GM10266 (cell line): ENCODE measurements around the gene ERICH6.

Experiments
- DNase-seq: peaks from one replicate; pipeline ENCODE4 v3.0.0; 2012; ENCODE audit errors: extremely low spot score
- TF ChIP-seq, protein P1 (sequence below): IDR thresholded peaks from 2 replicates; pipeline ENCODE4 v1.5.1; 2012; ENCODE audit warnings: mild to moderate bottlenecking, low read depth; ENCODE audit not compliant: control insufficient read depth, insufficient read depth; ENCODE audit errors: missing control alignments

ERICH6 gene

DNA sequence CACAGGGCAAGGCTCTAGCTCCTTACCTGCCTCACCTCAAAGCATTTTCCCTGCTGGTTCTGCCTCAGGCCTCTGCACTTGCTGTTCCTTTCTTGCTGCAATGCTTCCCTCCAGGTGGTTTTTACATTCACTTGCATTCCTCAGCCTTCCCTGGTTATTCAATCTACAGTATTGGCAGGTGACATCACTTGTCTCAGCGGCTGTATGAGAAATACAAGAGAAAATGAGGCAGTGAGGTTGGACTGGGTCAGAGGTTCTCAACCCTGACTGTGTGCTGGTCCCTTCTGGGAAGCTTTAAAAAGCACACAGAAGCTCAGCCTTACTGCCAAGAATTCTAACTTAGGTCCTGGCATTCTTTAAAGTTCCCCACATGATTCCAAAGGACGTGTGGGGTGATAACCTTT is 32.6 kb upstream of the ERICH6 start:
- DNase-seq = no peak
- TF ChIP-seq, protein P1, sequence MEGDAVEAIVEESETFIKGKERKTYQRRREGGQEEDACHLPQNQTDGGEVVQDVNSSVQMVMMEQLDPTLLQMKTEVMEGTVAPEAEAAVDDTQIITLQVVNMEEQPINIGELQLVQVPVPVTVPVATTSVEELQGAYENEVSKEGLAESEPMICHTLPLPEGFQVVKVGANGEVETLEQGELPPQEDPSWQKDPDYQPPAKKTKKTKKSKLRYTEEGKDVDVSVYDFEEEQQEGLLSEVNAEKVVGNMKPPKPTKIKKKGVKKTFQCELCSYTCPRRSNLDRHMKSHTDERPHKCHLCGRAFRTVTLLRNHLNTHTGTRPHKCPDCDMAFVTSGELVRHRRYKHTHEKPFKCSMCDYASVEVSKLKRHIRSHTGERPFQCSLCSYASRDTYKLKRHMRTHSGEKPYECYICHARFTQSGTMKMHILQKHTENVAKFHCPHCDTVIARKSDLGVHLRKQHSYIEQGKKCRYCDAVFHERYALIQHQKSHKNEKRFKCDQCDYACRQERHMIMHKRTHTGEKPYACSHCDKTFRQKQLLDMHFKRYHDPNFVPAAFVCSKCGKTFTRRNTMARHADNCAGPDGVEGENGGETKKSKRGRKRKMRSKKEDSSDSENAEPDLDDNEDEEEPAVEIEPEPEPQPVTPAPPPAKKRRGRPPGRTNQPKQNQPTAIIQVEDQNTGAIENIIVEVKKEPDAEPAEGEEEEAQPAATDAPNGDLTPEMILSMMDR = no peak

DNA sequence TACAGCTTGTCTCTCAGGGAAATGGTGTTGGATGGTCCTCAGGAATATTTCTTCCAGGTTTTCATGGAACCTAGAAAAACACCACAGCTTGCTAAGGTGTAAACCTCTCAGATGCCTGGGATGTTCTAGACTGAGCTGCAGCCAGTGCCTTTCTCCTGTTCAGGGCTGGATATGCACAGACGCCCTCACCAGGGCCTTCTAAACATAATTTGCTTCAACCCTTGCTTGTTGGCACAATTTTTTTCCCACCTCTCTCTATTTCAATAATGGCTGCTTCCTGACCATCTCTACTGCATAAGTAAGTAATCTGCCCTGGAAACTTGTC is 31.0 kb upstream of the ERICH6 start:
- TF ChIP-seq, protein P1 = no peak

DNA sequence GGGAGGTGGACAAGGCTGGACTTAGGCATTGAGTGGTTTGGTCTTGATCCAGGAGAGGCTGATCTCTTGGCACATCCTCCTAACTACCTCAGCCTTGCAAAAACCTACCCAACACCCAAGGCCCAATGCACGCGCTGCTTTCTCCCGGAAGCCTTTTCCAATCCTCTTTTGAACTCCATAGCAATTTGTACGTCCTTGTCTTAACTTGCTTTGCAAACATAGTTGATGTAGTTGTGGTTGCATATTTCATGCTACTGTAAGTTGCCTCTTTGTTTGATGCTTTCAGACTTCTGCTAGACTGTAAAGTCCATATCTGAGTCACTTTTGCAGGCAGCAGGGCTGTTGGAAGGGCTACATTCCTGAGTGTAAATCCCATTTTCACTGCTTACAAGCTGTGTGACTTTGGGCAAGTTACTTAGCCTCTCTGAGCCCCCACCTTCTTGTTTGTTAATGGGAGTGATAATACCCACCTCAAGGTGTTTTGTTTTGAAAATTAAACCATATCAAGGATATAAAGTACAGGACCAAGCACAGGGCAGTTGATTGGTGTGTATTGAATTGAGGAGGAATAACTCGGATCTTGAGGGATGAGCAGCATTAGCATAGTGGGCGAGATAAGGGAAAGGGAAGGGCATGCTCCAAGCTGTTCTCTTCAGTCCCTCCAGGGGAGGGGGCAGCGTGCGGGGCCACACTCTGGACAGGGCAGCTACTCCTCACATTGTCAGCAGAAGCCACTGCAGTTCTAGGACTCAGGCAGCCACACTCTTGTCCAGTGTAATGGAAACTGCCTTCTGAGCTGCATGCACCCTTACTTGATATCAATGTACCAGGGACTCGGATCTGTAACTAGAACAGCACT is 30.4 kb upstream of the ERICH6 start:
- TF ChIP-seq, protein P1 = no peak
- DNase-seq = no peak

More for the DNA sequence above, 31.0 kb upstream of the ERICH6 start:
- no peak for DNase-seq

DNA sequence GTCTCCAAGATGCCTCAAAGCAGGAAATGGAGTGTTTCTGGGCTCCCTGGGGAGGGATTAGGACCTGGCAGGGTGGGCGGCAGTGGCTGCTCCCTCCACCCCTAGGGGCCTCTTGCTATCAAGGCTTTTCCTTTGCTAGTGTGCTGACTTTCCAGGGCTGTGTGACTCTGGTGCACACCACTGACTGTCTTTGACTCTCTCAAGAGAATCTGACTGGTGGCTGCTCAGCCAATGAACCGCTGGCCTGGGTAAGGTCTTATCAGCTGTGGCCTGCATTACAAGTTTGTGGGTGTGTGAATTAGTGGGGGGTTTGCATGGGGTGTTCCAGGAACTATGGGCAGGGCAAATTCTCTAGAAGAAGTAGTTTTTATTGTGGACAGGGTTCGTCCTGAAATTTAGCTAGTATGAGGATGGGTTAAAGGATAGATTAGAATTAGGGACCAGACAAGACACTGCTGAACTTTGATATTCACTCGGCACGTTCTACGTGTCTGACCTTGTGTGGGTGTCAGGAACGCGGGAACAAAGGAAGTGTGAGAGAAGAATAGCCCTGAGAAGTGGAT is 29.7 kb upstream of the ERICH6 start:
- TF ChIP-seq, protein P1 = no peak
- DNase-seq = no peak

DNA sequence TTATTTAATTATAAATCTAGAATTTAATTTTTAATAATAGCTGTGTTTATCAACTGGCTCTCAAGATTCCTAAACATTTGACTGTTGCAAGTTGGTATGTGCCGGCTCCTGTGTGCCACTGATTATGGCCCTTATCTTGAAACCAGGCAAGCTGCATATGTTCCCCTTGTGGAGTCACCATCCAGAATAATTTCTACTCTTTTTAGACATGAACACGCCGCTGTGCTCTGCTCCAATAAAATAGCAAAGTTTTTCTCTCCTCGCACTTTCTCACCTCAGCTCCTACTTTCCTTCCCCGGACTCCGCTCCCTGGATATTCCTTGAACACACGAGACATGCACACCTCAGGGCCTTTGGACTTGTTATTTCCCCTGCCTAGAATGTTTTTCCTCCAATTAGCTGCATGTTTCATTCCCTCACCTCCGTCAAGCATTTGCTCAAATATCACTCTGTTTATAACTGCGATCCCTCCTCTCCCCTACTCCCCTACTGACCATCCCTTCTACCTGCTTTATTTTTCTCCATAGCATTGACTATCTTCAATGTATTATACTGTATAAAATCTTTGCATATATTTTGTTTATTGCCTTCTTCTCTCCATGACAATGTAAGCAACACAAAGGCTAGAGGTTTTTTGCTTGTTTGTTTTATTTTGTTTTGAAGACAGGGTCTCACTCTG is 26.1 kb upstream of the ERICH6 start:
- TF ChIP-seq, protein P1 = no peak
- DNase-seq = no peak

DNA sequence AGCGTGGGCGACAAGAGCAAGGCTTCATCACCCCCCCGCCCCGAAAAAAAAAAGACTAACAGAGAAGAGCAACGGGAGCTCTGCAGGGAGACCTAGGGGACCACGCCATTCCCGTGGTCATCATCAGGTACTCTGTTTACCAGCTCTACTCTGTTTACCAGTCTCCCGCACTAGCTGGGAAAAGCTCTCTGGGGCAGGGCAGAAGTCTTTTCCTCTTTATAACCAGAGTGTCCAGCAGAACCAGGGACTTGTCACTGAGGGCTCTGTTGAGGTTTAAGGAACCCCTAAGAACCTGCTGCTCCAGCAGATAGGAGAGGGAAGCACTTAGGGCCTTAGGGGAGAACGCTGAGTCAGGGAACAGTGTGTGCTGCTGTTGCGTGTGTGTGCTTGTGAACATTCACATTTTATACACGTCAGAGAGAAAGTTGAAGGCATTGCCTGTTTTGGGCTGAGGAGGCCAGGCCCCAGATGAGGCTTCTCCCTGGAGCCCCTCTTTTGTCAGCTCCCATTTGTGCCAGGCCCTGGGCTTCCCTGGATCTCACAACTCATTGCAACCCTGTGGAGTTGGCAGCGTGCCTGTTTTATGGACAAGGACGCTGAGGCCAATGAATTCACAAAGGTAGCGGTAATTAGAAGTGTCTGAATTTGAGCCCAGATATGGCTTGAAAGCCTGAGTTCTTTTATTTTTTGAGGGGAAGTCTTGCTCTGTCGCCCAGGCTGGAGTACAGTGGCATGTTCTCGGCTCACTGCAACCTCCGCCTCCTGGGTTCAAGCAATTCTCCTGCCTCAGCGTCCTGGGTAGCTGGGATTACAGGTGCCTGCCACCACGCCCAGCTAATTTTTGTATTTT is 24.2 kb upstream of the ERICH6 start:
- DNase-seq = no peak
- TF ChIP-seq, protein P1 = no peak
